ENCODE results near the gene EFCAB5.
"Not testable (repeated sequence)": the region's sequence is repeated elsewhere in the genome, so short reads cannot be mapped to it uniquely, and the experiment has no call there.

The EFCAB5 gene

DNA sequence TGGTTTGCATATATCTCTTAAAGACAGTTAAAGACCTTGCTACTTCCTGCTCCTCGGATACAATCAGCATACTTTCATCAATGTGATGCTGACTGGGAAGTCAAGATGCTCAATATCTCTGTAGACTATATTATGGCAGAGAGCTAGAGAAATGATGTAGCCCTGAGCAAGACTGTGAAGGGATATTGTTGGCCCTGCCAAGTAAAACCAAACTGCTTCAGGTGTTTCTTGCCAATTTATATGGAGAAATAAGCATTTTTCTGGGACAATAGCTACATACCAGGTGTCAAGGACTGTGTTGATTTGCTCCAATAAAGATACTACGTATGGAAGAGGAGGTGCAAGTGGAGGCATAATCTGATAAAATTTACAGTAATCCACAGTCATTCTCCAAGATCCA lies 4.7 kb upstream of the EFCAB5 start:
- no peak for DNase-seq

DNA sequence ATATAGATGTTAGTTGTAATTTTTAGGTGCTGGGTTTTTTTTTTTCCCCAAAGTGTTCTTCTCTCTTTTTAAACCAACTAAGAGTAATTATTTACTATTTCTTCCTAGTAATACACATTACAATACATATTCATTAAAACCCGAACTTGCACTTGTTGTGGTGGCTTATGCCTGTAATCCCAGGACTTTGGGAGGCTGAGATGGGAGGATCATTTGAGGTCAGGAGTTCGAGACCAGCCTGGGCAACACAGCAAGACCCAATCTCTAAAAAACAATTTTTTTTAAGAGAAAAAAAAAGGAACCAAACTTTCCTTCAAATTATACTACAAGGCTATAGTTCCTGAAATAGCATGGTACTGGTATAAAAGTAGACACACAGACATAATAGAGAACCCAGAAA lies 3.8 kb downstream of the EFCAB5 start:
- no peak for DNase-seq

DNA sequence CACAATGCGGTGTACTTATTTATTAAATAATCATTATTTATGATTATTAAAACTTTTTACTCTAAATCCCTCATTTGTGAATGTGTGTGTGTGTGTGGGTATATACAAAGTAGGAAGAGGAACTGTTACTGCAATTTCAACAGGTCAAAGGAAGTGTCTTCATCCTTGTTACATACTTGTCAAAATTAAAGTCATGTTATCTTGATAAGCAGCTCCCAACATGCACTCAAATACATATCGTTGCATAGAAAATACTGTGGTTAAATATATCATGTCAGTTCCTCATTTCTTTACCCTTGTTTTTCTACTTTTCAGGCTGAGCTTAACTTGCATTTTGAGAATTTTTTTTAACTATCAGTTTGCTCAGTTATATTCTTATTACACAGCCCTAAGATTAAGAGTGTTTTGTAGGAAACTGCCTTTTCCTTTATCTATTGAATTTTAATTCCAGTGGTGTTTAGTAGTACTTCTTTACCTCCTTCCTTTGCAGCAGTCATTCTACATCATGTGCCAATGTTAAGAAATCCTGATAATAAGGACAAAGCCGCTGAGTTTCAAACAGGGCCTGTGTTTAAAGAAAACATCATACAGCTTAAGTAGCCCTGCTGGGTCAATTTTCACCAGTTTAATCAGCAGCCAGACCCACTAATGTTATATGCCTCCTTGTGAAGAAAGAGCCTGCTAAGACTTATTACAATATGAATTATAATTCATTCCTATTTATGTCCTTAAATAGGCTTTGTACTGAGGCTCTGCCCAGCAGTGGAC lies 7.2 kb downstream of the EFCAB5 start:
- no peak for DNase-seq

DNA sequence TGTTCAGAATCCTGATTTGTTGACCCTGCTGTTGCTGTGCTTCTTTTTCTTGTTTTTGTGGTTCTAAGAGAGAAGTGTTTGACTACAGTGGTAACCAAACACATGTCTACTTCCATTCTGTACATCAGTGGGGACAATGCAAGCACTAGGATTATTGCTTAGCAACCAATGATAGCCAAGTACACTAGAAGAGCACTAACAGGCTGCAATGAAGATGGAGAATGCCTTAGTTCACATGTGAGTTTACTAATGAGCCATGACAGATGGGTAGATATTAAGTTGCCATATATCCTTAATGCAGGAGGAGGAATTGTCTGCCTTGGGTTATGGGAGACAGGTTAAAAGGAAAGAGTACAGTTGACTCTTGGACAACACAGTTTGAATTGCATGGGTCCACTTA lies 8.3 kb downstream of the EFCAB5 start:
- DNase-seq, result no peak

DNA sequence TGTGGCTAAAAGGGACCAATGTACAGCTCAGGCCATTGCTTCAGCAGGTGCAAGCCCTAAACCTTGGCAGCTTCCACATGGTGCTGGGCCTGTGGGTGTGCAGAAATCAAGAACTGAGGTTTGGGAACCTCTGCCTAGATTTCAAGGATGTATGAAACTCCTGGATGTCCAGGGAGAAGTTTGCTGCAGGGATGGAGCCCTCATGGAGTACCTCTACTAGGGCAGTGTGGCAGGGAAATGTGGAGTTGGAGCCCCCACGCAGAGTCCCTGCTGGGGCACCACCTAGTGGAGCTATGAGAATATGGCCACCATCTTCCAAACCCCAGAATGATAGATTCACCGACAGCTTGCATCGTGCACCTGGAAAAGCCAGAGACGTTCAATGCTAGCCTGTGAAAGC lies 13.0 kb downstream of the EFCAB5 start:
- no peak for DNase-seq

DNA sequence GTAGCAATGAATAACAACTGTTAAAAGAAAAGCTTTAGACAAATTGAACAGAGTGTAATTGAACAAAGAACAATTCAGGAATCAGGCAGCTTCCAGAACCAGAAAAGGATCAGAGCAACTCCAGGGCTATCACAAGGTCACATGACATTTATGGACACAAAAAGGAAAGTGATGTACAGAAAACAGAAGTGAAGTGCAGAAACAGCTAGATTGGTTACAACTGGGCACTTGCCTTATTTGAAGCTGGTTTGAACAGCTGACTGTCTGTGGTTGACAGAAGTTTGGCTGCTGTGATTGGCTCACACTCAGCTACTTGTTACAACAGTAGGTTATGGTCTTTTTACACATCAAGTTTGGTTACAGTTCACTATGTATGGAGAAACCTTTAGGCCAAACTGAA lies 14.8 kb downstream of the EFCAB5 start:
- DNase-seq, result no peak

DNA sequence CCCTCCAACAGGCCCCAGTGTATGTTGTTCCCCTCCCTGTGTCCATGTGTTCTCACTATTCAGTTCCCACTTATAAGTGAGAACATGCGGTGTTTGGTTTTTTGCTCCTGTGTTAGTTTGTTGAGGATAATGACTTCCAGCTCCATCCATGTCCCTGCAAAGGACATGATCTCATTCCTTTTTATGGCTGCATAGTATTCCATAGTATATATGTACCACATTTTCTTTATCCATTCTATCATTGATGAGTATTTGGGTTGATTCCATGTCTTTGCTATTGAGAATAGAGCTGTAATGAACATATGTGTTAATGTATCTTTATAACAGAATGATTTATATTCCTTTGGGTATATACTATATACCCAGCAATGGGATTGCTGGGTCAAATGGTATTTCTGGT lies 16.1 kb downstream of the EFCAB5 start:
- DNase-seq, result not testable (repeated sequence)

DNA sequence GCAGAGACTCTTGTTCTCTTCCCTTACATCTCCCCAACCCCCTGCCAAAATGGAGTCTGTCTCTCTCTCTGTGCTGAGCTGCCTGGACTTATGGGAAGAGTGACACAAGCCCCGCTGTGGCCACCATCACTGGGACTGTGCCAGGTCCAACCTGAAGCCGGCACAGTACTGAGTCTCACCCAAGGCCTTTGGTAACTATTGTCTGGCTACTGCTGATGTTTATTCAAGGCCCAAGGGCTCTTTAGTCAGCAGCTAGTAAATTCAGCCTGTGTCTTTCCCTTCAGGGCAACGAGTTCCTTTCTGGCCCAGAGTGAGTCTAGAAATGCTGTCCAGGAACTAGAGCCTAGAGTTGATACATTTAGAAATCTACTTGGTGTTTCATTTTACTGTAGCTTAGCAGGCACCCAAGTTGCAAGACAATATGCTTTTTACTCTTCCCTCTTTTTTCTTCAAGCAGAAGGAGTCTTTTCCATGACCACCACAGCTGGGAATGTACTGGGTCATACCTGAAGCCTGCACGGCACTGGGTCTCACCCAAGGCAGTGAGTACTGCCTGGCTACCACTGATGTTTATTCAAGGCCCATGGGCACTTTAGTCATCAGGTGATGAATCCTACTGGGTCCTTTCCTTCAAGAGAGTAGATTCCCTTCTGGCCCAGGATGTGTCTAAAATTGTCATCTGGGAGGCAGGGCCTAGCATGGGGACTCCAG lies 17.7 kb downstream of the EFCAB5 start:
- DNase-seq, result no peak

DNA sequence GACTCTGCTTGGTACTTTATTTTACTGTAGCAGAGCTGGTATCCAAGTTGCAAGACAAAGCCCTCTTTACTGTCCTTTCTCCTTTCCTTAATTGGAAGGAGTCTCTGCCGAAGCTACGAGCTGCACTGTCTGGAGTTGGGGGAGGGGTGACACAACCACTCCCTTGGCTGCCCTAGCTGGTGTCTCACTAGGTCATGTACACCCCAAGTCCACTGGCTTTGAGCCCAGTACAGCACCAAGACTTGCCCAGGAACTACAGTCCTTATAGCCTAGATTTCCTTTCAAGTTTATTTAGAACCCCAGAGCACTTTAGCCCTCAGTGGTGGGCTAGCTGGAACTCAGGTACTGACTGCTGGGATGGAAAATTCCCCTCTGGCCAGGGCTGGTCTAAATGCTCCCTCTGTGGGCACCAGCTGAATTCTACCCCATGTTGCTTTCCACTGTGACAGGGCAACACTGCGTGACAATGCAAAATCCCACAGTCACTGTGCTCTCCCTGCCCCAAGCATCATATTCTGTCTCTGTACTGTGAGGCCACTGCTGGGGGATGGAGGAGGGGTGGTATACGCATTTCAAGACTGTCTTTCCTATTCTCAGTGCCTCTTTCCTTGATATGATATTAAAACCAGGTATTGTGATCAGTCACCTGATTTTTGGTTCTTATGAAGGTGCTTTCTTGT lies 18.4 kb downstream of the EFCAB5 start:
- no peak for DNase-seq

DNA sequence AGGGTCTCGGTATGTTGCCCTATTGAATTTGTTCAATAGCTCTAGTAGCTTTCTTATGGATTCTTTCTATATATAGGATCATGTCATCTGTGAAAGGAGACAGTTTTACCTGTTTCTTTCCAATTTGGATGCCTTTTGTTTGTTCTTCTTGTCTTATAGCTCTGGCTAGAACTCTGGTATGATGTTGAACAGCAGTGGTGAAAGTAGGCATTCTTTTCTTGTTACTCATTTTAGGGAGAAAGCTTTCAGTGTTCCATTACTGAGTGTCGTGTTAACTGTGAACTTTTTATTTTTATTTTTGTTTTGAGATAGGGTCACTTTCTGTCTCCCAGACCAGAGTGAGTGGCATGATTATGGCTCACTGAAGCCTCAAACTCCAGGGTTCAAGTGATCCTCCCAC lies 21.2 kb downstream of the EFCAB5 start:
- DNase-seq, result no peak

DNA sequence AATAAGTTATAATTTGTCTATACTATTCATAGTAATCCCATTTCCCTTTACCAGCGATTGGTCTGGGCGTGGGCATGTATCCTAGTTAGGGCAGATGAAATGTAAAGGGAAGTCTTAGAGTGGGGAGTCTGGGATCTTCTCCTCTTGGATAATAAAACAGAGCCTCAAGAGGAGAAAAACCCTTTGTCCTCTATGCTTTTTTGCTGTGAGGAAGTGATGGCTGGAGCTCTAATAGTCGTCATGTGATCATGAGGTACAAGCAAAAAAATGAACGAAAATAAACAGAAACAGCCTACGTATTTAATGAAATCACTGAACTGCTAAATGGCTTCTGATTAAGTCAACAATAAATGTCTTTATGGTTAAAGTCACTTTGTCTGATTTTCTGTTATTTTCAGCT lies 26.8 kb downstream of the EFCAB5 start:
- DNase-seq, result no peak

DNA sequence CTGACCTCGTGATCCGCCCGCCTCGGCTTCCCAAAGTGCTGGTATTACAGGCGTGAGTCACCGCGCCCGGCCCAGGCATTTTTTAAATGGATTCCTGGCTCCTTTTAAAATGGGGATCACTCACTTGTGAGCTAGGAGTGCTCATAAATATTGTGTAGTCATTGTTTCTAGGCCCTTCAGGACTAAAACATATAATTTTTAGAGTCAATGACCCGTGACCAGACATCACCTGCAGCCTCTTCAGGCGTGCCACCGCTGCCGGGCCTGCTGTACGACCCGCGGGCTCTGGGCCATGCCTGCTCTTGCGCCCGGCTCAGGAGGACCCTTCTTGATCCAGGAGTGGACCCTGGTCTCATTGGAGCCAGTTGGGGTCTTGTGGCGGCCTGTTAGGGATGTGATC lies 30.8 kb downstream of the EFCAB5 start:
- no peak for DNase-seq

DNA sequence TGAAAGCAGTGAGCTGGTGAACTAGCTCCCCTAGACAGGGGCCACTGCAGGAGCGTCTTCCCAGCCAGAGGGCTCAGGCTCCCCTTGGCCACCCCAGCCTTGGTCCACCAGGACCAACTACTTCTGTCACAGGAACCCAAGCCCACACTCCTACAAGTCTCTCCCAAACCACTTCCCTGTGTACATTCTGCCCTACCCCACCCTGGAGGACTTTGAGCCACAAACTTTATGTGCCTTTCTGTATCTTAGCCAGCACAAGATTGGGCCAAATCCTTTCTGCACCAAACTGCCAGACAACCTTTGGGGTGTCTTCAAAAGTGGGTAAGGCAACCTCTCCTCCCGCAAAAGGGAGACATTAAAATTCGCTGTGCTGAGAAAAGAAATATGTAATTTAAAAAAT lies 31.6 kb downstream of the EFCAB5 start:
- DNase-seq, result no peak

DNA sequence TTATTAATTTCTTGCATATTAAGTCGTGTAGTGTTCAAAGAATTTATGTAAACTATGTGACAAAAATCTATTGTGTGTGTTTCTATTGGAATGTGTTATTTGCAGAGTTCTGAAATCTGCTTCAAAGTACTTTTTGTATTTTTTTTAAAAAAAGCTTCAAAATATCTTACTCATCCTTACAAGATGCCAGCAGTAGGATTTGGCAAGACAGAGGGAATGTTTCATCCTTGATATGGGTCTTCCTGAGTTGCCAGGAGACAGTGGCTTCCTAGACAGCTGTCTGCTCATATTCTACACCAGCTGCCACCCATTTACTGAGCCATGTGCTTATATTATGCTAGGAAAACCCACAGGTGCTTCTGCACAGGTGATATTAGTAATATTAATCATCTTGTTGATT lies 36.4 kb downstream of the EFCAB5 start:
- DNase-seq, result no peak

DNA sequence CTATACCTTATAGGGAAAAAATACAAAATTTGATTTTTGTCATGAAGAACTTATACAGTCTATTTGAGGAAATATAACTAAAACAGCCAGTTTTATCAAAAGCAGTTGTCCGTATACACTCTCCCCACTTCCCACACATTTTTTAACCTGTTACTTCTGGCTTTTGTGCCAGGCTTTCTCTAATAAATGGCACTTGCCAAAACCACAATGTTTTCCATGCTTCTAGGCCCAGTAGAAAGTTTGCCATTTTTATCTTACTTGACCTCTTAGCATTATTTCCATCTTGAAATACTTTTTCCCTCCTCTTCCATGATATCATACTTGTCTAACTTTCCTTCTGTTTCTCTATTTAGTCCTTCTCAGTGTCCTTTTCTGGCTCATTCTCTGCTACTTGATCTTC lies 38.8 kb downstream of the EFCAB5 start:
- DNase-seq, result no peak

DNA sequence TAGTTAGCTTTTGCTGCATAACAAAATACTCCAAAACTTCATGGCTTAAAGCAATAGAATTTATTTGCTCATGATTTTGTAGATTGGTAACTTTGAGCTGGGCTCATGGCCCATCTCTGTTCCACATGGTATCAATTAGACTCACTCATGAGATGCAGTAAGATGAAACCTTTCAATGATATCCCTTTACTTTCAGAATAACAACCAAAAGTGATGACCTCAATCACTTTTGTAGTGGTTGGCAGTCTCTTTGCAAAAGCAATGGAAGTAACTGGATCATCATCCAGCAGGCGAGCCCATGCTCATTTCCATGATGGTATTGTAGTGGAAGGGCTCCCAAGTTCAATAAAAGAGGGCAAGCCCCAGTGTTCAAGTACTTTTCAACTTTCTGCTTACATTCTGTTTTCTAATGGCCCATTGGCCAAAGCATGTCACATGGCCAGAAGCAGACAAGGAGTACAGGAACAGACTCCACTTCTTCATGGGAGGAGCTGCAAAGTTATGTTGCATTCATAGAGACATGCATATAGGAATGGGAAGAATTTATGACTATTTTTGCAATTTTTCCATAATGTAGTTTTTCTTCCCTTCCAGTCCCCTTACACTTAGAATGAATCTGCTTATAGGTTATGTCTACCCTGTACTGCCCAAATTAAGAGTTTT lies 41.7 kb downstream of the EFCAB5 start:
- DNase-seq, result no peak

DNA sequence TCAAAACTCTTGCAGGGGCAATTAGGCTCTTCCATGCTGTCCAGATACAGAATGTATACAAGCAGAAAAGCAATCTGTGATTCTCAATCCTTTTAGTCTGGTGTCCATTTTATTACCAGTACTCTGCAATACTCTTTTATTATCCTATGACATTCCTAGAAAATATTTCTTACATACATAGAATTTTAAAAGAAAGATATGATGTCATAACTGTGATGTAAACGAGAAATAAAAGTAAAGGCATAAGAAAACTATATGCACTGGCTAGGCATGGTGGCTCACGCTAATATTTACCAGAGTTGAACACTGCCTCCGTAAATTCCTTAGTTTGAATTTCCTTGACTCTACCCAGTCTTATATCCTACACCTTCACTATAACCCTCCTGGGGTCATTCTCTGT lies 55.0 kb downstream of the EFCAB5 start:
- no peak for DNase-seq

DNA sequence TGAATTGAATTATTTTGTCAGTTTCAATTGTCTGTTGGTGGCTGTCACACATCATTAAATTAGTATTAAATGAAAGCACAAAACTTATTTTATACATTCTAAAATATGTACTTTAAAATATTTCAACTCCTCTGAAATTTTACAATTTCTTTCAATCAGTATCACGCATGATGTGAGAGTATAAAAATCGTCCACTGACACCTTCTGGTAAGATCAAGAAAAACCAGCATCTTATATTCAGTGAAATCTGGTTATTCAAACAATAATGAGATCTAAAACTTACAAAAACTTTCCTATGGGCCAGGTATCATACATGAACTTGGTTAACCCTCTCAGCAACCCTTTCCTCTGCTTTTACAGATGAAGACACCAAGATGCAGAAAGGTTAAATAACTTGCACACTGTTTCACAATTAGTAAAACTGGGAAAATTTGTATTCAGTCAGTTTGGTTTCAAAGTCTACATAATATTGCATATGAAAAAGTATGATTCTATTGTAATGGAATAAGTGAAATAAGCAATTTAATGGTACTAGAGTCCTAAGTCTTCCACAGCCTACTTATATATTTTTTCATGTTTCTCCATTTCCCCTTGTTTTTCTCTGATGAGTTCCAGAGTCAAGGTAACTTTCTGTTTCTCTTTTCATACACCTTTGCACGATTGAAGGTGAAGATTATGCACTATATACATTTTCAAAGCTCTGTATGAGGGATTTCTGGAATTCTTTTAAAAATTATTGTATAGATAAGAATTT lies 58.7 kb downstream of the EFCAB5 start:
- no peak for DNase-seq

DNA sequence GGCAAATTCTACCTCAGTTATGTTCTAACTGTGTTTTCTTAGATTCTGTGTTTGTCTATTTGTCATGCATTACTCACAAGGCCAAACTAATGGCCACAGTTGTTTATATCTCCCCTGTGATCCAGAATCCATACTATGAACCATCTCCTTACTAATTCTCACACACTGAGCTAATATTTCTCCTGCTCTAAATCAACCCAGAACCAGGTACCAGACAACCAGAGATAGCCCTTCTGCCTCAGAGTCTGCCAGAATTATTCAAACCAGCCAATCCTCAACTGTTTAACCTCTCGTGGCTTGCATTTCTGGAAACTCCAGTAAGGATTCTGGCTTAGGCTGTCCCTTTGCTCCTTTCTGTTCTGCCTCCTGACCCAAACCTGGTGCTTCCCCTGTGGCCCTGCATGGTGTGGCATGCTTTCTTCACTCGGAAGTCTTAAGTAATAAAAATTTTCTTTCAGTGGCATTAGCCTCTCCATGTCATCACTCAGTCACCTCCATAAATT lies 59.4 kb downstream of the EFCAB5 start:
- DNase-seq, result no peak

DNA sequence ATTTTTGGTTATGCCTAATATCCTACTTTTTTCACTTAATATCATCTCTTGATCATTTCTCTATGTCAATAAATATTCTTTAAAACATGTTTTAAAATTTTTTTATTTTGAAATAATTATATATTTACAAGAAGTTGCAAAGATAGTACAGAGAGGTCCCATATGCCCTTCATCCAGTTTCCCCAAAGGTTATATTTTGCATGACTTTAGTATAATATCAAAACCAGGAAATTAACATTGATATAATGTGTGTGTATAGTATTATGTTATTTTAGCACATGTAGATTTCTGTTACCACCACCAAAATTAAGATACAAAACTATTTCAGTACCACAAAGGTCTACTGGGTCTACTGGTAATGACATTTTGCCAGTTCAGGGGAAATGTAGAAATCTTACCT lies 60.7 kb downstream of the EFCAB5 start:
- DNase-seq, result no peak

DNA sequence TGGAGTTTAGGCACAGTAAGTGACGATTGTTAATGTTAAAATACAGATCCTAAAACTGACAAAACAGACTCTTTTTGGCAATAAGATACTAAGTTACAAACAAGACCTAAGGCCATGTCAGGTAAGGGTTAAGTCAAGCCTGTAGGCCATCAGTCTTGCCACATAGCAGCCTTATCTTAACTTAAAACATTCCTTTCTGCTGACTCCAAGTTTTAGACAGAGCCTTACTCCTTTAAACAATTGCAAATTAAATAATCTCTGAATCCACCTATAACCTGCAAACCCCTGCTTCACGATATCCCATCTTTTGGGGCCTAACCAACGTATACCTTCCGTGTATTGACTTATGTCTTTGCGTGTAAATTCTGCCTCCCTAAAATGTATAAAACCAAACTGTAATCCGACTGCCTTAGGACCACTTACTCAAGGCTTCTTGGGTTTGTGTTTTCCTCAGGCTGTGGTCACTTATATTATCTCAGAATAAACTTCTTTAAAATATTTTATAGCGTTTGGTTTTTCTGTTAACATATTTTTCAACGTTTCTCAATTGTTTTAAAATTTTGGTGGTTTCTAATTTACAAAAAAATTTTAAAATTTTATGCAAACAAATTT lies 64.4 kb downstream of the EFCAB5 start:
- no peak for DNase-seq

DNA sequence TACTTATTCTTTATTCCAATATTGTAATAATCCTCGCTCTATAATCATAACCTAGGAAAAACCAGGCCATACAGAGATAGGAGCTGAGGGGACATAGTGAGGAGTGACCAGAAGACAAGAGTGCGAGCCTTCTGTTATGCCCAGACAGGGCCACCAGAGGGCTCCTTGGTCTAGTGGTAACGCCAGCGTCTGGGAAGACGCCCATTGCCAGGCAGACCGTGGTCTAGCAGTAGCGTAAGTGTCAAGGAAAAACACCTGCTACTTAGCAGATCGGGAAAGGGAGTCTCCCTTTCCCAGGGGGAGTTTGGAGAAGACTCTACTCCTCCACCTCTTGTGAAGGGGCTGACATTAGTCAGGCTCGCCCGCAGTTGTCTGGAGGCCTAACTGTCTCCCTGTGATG lies 70.5 kb downstream of the EFCAB5 start:
- DNase-seq, result not testable (repeated sequence)

All from NCI-H2107 (cell line).